Prostate gland (tissue), 2 donors: ENCODE measurements around the gene GRIP2.

ENCODE experiments used
- POLR2A ChIP-seq: fragments of 450-650 bp; IDR thresholded peaks from one replicate; pipeline ENCODE4 v1.6.1; 2016; ENCODE audit warnings: antibody characterized with exemption, mild to moderate bottlenecking
- POLR2AphosphoS5 ChIP-seq: sonication (generic); formaldehyde crosslinking; IDR thresholded peaks from one replicate; pipeline ENCODE4 v1.6.1; 2017; ENCODE audit warnings: antibody characterized with exemption
- TF ChIP-seq, protein P1 (sequence below), 4 experiments: fragments of 200-600 bp in 2 of 4; fragments of 450-650 bp in 2 of 4; sonication (generic) in 2 of 4; IDR thresholded peaks; 1 replicate in 3 of 4; 2 replicates in 1 of 4; pipeline ENCODE4 v1.5.1; 2016 to 2019; ENCODE audit warnings: antibody characterized with exemption in 4 of 4, mild to moderate bottlenecking in 2 of 4, moderate library complexity in 2 of 4

DNA sequence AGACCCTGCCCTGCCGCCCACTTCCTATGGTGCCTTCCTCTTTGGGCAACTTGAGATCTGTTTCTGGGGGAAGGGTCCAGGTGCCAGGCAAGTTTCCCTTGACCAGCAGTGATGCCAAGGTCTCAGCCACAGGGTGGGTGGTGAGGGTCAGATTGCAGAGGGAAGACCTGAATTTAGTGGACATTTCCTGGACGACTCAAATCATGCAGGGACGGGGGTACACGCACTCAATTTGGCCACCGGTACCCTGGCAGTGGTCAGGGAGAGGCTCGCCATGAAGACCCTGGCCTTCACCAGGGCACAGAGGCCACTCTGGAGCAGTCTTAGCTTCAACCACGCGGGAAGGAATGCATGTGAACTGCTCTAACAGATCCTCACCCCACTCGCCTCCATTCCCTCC lies 1.5 kb upstream of the GRIP2 start:
- TF ChIP-seq, protein P1, sequence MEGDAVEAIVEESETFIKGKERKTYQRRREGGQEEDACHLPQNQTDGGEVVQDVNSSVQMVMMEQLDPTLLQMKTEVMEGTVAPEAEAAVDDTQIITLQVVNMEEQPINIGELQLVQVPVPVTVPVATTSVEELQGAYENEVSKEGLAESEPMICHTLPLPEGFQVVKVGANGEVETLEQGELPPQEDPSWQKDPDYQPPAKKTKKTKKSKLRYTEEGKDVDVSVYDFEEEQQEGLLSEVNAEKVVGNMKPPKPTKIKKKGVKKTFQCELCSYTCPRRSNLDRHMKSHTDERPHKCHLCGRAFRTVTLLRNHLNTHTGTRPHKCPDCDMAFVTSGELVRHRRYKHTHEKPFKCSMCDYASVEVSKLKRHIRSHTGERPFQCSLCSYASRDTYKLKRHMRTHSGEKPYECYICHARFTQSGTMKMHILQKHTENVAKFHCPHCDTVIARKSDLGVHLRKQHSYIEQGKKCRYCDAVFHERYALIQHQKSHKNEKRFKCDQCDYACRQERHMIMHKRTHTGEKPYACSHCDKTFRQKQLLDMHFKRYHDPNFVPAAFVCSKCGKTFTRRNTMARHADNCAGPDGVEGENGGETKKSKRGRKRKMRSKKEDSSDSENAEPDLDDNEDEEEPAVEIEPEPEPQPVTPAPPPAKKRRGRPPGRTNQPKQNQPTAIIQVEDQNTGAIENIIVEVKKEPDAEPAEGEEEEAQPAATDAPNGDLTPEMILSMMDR (IDR thresholded peaks at IDR 0.05): no peak
- TF ChIP-seq POLR2A (no peak), POLR2AphosphoS5 (no peak)
